Measurements from ENCODE around the gene LAD1. TPM values are rescaled to one million over a fixed set of nuclear protein-coding genes. Genes with fewer than 3 reads are reported as not detected.

Gene LAD1
- polyA plus RNA-seq, 1 donor from 2014 or later: not detected

- no peaks in the 10 kb centered on the region for H3K27me3 ChIP-seq (ENCODE audit: insufficient read depth, low read depth, low read length)
- TF ChIP-seq CTCF (IDR thresholded peaks at IDR 0.05; ENCODE audit: poor library complexity, severe bottlenecking) (no peak), EP300 (conservative IDR thresholded peaks at IDR 0.05; ENCODE audit: poor library complexity, severe bottlenecking) (no peak), MXI1 (conservative IDR thresholded peaks at IDR 0.05; ENCODE audit: poor library complexity, severe bottlenecking) (no peak), RAD21 (conservative IDR thresholded peaks at IDR 0.05) (no peak), POLR2AphosphoS5 (IDR thresholded peaks at IDR 0.05) (no peak), REST (IDR thresholded peaks at IDR 0.05; ENCODE audit: borderline replicate concordance) (no peak), TAF1 (IDR thresholded peaks at IDR 0.05; ENCODE audit: low read depth) (no peak), EZH2 (IDR thresholded peaks at IDR 0.05; ENCODE audit: borderline replicate concordance, insufficient read depth, low read length, poor library complexity, severe bottlenecking) (no peak), SMC3 (conservative IDR thresholded peaks at IDR 0.05; ENCODE audit: poor library complexity) (no peak)
- H2AFZ ChIP-seq (ENCODE audit: low read depth, low read length): no peak overlapping the region
- no peaks in the 10 kb centered on the region for H3K36me3 ChIP-seq (ENCODE audit: insufficient read depth, low read length)
- no peaks in the 10 kb centered on the region for H3F3A ChIP-seq (ENCODE audit: insufficient read depth, low read length, poor library complexity, severe bottlenecking)
- no peak overlapping the region for H3K9ac ChIP-seq (ENCODE audit: low read length)
- H3K4me2 ChIP-seq (ENCODE audit: low read length): no peak overlapping the region
- no peaks in the 10 kb centered on the region for H3K79me2 ChIP-seq (replicated peaks; ENCODE audit: insufficient read depth, low read length)
- H3K4me3 ChIP-seq (ENCODE audit: low read length): no peak overlapping the region
- no peak overlapping the region for H3K27ac ChIP-seq (ENCODE audit: low read length)
- H3K9me3 ChIP-seq (ENCODE audit: low read length): no peaks in the 10 kb centered on the region
- no peaks in the 10 kb centered on the region for H4K20me1 ChIP-seq (ENCODE audit: insufficient read depth)
- no peaks in the 10 kb centered on the region for H3K9me2 ChIP-seq (ENCODE audit: insufficient read depth, low read length)
These were observed 44.2 kb downstream of the LAD1 start for GRCh38 chr1:201354901-201355295.

- no peaks in the 10 kb centered on the region for H3K9me2 ChIP-seq (ENCODE audit: insufficient read depth, low read length)
- H3K4me3 ChIP-seq (ENCODE audit: low read length): no peak overlapping the region
- no peak overlapping the region for H3K9ac ChIP-seq (ENCODE audit: low read length)
- no peaks in the 10 kb centered on the region for H3K27me3 ChIP-seq (ENCODE audit: insufficient read depth, low read depth, low read length)
- H3F3A ChIP-seq (ENCODE audit: insufficient read depth, low read length, poor library complexity, severe bottlenecking): no peaks in the 10 kb centered on the region
- H3K9me3 ChIP-seq (ENCODE audit: low read length): no peaks in the 10 kb centered on the region
- H3K27ac ChIP-seq (ENCODE audit: low read length): no peak overlapping the region
- H3K79me2 ChIP-seq (replicated peaks; ENCODE audit: insufficient read depth, low read length): no peaks in the 10 kb centered on the region
- no peaks in the 10 kb centered on the region for H4K20me1 ChIP-seq (ENCODE audit: insufficient read depth)
- TF ChIP-seq REST (IDR thresholded peaks at IDR 0.05; ENCODE audit: borderline replicate concordance) (no peak), TAF1 (IDR thresholded peaks at IDR 0.05; ENCODE audit: low read depth) (no peak), RAD21 (conservative IDR thresholded peaks at IDR 0.05) (no peak), EZH2 (IDR thresholded peaks at IDR 0.05; ENCODE audit: borderline replicate concordance, insufficient read depth, low read length, poor library complexity, severe bottlenecking) (no peak), POLR2AphosphoS5 (IDR thresholded peaks at IDR 0.05) (no peak), EP300 (conservative IDR thresholded peaks at IDR 0.05; ENCODE audit: poor library complexity, severe bottlenecking) (no peak), SMC3 (conservative IDR thresholded peaks at IDR 0.05; ENCODE audit: poor library complexity) (no peak), MXI1 (conservative IDR thresholded peaks at IDR 0.05; ENCODE audit: poor library complexity, severe bottlenecking) (no peak), CTCF (IDR thresholded peaks at IDR 0.05; ENCODE audit: poor library complexity, severe bottlenecking) (no peak)
- no peak overlapping the region for H2AFZ ChIP-seq (ENCODE audit: low read depth, low read length)
- H3K36me3 ChIP-seq (ENCODE audit: insufficient read depth, low read length): no peaks in the 10 kb centered on the region
- no peak overlapping the region for H3K4me2 ChIP-seq (ENCODE audit: low read length)
These were observed 44.8 kb downstream of the LAD1 start for GRCh38 chr1:201354151-201354900.

Measured in neural cell (in vitro differentiated cells).